ENCODE measurements around the gene TOLLIP.

DNA sequence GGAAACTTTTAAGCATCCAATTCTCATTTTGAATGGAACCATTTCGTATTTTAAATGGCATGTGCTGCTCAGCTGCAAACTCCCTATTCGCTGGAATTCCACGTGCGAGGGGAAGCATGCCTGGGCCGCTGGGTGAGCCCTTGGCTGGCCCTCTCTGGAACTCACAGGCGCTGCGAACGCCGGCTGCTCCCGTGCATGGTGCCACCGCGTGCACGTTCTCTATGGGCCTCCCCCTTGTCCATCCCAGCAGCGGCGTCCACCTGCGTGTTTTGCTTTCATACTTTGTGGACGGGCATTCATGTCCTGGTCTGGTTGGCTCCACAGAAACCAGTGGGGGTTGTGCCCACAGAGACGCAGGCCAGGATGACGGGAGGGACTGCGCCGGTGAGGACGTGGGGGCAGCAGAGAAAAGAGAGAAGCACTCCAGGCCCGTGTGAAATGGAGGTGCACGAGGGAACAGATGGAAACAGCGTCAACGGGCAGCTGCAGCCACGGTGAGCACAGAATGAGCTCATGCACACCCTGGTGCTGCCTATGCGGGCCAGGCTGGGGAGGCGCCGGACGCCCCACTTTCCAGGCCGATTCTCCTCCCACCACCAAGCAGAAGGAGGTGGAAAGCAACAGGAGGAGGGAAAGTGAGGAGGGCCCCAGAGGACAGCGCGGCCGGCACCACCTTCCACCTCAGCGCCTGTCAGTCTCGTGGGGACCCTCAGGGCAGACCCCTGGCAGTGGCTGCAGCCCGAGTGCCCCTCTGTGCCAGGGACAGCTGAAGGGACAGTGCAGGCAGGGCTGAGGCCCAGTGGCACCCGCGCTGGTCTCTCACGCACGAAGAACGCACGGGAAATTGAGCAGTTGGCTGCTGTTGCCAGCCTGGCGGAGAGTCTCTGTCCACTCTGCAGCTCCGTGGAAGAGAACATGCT lies 29.1 kb downstream of the TOLLIP start:
- TF ChIP-seq, protein P1, sequence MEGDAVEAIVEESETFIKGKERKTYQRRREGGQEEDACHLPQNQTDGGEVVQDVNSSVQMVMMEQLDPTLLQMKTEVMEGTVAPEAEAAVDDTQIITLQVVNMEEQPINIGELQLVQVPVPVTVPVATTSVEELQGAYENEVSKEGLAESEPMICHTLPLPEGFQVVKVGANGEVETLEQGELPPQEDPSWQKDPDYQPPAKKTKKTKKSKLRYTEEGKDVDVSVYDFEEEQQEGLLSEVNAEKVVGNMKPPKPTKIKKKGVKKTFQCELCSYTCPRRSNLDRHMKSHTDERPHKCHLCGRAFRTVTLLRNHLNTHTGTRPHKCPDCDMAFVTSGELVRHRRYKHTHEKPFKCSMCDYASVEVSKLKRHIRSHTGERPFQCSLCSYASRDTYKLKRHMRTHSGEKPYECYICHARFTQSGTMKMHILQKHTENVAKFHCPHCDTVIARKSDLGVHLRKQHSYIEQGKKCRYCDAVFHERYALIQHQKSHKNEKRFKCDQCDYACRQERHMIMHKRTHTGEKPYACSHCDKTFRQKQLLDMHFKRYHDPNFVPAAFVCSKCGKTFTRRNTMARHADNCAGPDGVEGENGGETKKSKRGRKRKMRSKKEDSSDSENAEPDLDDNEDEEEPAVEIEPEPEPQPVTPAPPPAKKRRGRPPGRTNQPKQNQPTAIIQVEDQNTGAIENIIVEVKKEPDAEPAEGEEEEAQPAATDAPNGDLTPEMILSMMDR (IDR thresholded peaks at IDR 0.05): no peak
- TF ChIP-seq POLR2A (IDR thresholded peaks at IDR 0.05): no peak

Measured in esophagus squamous epithelium (tissue), 4 donors.